Erythroblast (primary cell): Measurements from ENCODE around the gene TMEM132C.

Experiments
- GATA1 ChIP-seq: IDR thresholded peaks from 2 replicates; pipeline ENCODE4 v1.6.1; 2011; ENCODE audit warnings: low read depth, mild to moderate bottlenecking, control low read depth, low read length, moderate library complexity
- POLR2A ChIP-seq: IDR thresholded peaks from 2 replicates; pipeline ENCODE4 v1.6.1; 2011; ENCODE audit warnings: mild to moderate bottlenecking, low read length

GRCh38 chr12:128551266-128551665 lies 284.3 kb downstream of the TMEM132C start:
- TF ChIP-seq POLR2A (no peak), GATA1 (no peak)
